SK-N-SH treated with all-trans-retinoic acid at 6 μM for 48 hours (cell line): ENCODE results near the gene FBXL13.
A peak's percentile ranks its signal among the peaks of the same experiment; 100 is the strongest.

Experiments
- ATAC-seq: fragments of 200-7000 bp; cut with Tn5 transposase; 3 replicates; pipeline ENCODE4 v1.9.1; 2020; ENCODE audit warnings: mild to moderate bottlenecking, moderate library complexity
- ARNTL ChIP-seq: fragments of 450-650 bp; formaldehyde crosslinking; IDR thresholded peaks from 2 replicates; pipeline ENCODE4 v1.5.0; 2020; ENCODE audit warnings: low read depth, mild to moderate bottlenecking, moderate library complexity, borderline replicate concordance
- BACH2 ChIP-seq: fragments of 250-450 bp; sonication (Bioruptor Pico); IDR thresholded peaks from 2 replicates; pipeline ENCODE4 v1.9.0; 2021; ENCODE audit warnings: mild to moderate bottlenecking, borderline replicate concordance
- CSDC2 ChIP-seq: fragments of 250-450 bp; sonication (Bioruptor Pico); IDR thresholded peaks from 2 replicates; pipeline ENCODE4 v1.5.0; 2020; ENCODE audit warnings: mild to moderate bottlenecking, moderate library complexity
- ESRRG ChIP-seq: fragments of 250-450 bp; sonication (Bioruptor Pico); IDR thresholded peaks from 2 replicates; pipeline ENCODE4 v1.6.1; 2021; ENCODE audit warnings: mild to moderate bottlenecking
- GLIS3 ChIP-seq: fragments of 250-450 bp; sonication (Bioruptor Pico); IDR thresholded peaks from 2 replicates; pipeline ENCODE4 v1.5.0; 2020; ENCODE audit warnings: mild to moderate bottlenecking, moderate library complexity
- ISL1 ChIP-seq: fragments of 250-450 bp; sonication (Bioruptor Pico); IDR thresholded peaks from 2 replicates; pipeline ENCODE4 v2.1.2; 2022; ENCODE audit warnings: mild to moderate bottlenecking, moderate library complexity
- OSR1 ChIP-seq: fragments of 250-450 bp; sonication (Bioruptor Pico); IDR thresholded peaks from 2 replicates; pipeline ENCODE4 v1.8.0; 2022; ENCODE audit warnings: moderate library complexity, mild to moderate bottlenecking, inconsistent platforms
- PPARA ChIP-seq: fragments of 250-450 bp; sonication (Bioruptor Pico); IDR thresholded peaks from 2 replicates; pipeline ENCODE4 v1.5.0; 2020; ENCODE audit warnings: mild to moderate bottlenecking, borderline replicate concordance
- RARB ChIP-seq: fragments of 250-450 bp; sonication (Bioruptor Pico); IDR thresholded peaks from 2 replicates; pipeline ENCODE4 v1.8.0; 2021; ENCODE audit warnings: mild to moderate bottlenecking, moderate library complexity
- SNAI2 ChIP-seq: fragments of 250-450 bp; sonication (Bioruptor Pico); IDR thresholded peaks from 2 replicates; pipeline ENCODE4 v1.5.0; 2020; ENCODE audit warnings: mild to moderate bottlenecking, moderate library complexity
- TCF4 ChIP-seq: fragments of 250-450 bp; sonication (Bioruptor Pico); IDR thresholded peaks from 2 replicates; pipeline ENCODE4 v1.8.0; 2021; ENCODE audit warnings: mild to moderate bottlenecking, moderate library complexity, borderline replicate concordance
- TOX ChIP-seq: fragments of 250-450 bp; sonication (Bioruptor Pico); IDR thresholded peaks from 2 replicates; pipeline ENCODE4 v1.8.0; 2021; ENCODE audit warnings: mild to moderate bottlenecking, moderate library complexity, borderline replicate concordance
- ZC3H10 ChIP-seq: fragments of 250-450 bp; sonication (Bioruptor Pico); IDR thresholded peaks from 2 replicates; pipeline ENCODE4 v1.5.1; 2021; ENCODE audit warnings: mild to moderate bottlenecking, moderate library complexity
- ZFP3 ChIP-seq: fragments of 250-450 bp; sonication (Bioruptor Pico); IDR thresholded peaks from 2 replicates; pipeline ENCODE4 v1.5.0; 2020; ENCODE audit warnings: mild to moderate bottlenecking, moderate library complexity
- ZFP30 ChIP-seq: fragments of 450-650 bp; formaldehyde crosslinking; IDR thresholded peaks from 2 replicates; pipeline ENCODE4 v1.5.0; 2022; ENCODE audit warnings: mild to moderate bottlenecking, moderate library complexity
- ZNF565 ChIP-seq: fragments of 450-650 bp; formaldehyde crosslinking; conservative IDR thresholded peaks from 2 replicates; pipeline ENCODE4 v1.5.0; 2020; ENCODE audit warnings: low read depth, mild to moderate bottlenecking, moderate library complexity
- ZNF70 ChIP-seq: fragments of 450-650 bp; formaldehyde crosslinking; IDR thresholded peaks from 2 replicates; pipeline ENCODE4 v1.5.0; 2020; ENCODE audit warnings: mild to moderate bottlenecking, moderate library complexity
- ZNF8 ChIP-seq: fragments of 450-650 bp; formaldehyde crosslinking; IDR thresholded peaks from 2 replicates; pipeline ENCODE4 v1.5.0; 2020; ENCODE audit warnings: mild to moderate bottlenecking, moderate library complexity
- TF ChIP-seq, protein P1 (sequence below): fragments of 250-450 bp; sonication (Bioruptor Pico); IDR thresholded peaks from 2 replicates; pipeline ENCODE4 v1.8.0; 2020; ENCODE audit warnings: mild to moderate bottlenecking, moderate library complexity, borderline replicate concordance
- TF ChIP-seq, protein P2 (sequence below): fragments of 250-450 bp; sonication (Bioruptor Pico); IDR thresholded peaks from 2 replicates; pipeline ENCODE4 v1.5.1; 2020; ENCODE audit warnings: low read depth, mild to moderate bottlenecking, moderate library complexity
- TF ChIP-seq, protein P3 (sequence below): fragments of 250-450 bp; sonication (Bioruptor Pico); IDR thresholded peaks from 2 replicates; pipeline ENCODE4 v1.5.0; 2020; ENCODE audit warnings: mild to moderate bottlenecking, moderate library complexity
- TF ChIP-seq, protein P4 (sequence below): fragments of 250-450 bp; sonication (Bioruptor Pico); IDR thresholded peaks from 2 replicates; pipeline ENCODE4 v1.5.1; 2021; ENCODE audit warnings: mild to moderate bottlenecking, moderate library complexity
- TF ChIP-seq, protein P5 (sequence below): fragments of 250-450 bp; sonication (Bioruptor Pico); IDR thresholded peaks from 2 replicates; pipeline ENCODE4 v1.8.0; 2021; ENCODE audit warnings: low read depth, mild to moderate bottlenecking, moderate library complexity, borderline replicate concordance

The FBXL13 gene

DNA sequence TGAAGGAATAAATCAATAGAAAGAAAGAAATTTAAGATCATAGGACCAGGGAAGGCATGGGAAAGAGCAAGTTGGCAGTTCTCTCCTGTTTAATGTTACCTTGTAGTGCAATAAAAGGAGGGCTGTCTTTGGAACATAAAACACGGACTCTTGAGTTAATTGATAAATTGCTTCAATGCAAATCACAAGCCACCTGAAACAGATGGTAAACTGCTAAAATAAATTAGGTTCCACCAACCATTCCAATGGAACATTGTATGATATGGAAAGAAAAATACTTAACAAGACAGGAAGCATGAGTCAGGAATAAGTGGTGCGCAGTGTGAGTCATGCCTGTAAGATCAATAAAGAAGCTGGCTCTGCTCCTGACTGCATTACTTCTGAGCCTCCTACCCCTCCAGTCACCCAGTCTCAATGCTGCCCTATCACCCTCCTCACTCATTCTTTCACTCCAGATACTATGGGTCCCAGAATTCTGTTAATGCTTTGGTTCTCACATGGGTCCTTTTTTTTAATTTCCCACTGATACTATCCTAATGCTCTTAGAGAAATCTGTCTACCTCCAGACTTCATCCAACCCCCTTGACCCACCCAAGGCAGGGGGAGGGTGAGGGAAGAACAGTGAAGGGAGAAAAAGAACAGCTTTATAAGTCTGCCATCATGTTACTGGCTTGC, 82.9 kb downstream of the FBXL13 start:
- TF ChIP-seq, protein P1, sequence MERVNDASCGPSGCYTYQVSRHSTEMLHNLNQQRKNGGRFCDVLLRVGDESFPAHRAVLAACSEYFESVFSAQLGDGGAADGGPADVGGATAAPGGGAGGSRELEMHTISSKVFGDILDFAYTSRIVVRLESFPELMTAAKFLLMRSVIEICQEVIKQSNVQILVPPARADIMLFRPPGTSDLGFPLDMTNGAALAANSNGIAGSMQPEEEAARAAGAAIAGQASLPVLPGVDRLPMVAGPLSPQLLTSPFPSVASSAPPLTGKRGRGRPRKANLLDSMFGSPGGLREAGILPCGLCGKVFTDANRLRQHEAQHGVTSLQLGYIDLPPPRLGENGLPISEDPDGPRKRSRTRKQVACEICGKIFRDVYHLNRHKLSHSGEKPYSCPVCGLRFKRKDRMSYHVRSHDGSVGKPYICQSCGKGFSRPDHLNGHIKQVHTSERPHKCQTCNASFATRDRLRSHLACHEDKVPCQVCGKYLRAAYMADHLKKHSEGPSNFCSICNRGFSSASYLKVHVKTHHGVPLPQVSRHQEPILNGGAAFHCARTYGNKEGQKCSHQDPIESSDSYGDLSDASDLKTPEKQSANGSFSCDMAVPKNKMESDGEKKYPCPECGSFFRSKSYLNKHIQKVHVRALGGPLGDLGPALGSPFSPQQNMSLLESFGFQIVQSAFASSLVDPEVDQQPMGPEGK, result peak; percentile 75; the same call in 1 of the 2 replicates
- TF ChIP-seq TCF4 (CRISPR knock-in tag) (no peak; the same call in 1 of the 2 replicates), ARNTL (CRISPR knock-in tag) (0 out of 2 replicates have a peak, but pooled peaks have one; percentile 12), ISL1 (CRISPR knock-in tag) (peak; percentile 96), TOX (CRISPR knock-in tag) (peak; percentile 90), ZC3H10 (peak; percentile 91), ZFP30 (CRISPR knock-in tag) (peak; percentile 24; the same call in 1 of the 2 replicates), ZFP3 (CRISPR knock-in tag) (peak; percentile 48; the same call in 1 of the 2 replicates), RARB (CRISPR knock-in tag) (no peak), SNAI2 (CRISPR knock-in tag) (no peak), CSDC2 (CRISPR knock-in tag) (no peak; the same call in 1 of the 2 replicates), ZNF8 (CRISPR knock-in tag) (0 out of 2 replicates have a peak, but pooled peaks have one; percentile 17), OSR1 (CRISPR knock-in tag) (no peak)
- TF ChIP-seq, protein P2, sequence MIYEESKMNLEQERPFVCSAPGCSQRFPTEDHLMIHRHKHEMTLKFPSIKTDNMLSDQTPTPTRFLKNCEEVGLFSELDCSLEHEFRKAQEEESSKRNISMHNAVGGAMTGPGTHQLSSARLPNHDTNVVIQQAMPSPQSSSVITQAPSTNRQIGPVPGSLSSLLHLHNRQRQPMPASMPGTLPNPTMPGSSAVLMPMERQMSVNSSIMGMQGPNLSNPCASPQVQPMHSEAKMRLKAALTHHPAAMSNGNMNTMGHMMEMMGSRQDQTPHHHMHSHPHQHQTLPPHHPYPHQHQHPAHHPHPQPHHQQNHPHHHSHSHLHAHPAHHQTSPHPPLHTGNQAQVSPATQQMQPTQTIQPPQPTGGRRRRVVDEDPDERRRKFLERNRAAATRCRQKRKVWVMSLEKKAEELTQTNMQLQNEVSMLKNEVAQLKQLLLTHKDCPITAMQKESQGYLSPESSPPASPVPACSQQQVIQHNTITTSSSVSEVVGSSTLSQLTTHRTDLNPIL (CRISPR knock-in tag), result peak; percentile 84
- TF ChIP-seq, protein P3, sequence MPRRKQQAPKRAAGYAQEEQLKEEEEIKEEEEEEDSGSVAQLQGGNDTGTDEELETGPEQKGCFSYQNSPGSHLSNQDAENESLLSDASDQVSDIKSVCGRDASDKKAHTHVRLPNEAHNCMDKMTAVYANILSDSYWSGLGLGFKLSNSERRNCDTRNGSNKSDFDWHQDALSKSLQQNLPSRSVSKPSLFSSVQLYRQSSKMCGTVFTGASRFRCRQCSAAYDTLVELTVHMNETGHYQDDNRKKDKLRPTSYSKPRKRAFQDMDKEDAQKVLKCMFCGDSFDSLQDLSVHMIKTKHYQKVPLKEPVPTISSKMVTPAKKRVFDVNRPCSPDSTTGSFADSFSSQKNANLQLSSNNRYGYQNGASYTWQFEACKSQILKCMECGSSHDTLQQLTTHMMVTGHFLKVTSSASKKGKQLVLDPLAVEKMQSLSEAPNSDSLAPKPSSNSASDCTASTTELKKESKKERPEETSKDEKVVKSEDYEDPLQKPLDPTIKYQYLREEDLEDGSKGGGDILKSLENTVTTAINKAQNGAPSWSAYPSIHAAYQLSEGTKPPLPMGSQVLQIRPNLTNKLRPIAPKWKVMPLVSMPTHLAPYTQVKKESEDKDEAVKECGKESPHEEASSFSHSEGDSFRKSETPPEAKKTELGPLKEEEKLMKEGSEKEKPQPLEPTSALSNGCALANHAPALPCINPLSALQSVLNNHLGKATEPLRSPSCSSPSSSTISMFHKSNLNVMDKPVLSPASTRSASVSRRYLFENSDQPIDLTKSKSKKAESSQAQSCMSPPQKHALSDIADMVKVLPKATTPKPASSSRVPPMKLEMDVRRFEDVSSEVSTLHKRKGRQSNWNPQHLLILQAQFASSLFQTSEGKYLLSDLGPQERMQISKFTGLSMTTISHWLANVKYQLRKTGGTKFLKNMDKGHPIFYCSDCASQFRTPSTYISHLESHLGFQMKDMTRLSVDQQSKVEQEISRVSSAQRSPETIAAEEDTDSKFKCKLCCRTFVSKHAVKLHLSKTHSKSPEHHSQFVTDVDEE (CRISPR knock-in tag), result no peak
- TF ChIP-seq, protein P4, sequence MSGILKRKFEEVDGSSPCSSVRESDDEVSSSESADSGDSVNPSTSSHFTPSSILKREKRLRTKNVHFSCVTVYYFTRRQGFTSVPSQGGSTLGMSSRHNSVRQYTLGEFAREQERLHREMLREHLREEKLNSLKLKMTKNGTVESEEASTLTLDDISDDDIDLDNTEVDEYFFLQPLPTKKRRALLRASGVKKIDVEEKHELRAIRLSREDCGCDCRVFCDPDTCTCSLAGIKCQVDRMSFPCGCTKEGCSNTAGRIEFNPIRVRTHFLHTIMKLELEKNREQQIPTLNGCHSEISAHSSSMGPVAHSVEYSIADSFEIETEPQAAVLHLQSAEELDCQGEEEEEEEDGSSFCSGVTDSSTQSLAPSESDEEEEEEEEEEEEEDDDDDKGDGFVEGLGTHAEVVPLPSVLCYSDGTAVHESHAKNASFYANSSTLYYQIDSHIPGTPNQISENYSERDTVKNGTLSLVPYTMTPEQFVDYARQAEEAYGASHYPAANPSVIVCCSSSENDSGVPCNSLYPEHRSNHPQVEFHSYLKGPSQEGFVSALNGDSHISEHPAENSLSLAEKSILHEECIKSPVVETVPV (CRISPR knock-in tag), result peak; percentile 60; the same call in 1 of the 2 replicates
- TF ChIP-seq, protein P5, sequence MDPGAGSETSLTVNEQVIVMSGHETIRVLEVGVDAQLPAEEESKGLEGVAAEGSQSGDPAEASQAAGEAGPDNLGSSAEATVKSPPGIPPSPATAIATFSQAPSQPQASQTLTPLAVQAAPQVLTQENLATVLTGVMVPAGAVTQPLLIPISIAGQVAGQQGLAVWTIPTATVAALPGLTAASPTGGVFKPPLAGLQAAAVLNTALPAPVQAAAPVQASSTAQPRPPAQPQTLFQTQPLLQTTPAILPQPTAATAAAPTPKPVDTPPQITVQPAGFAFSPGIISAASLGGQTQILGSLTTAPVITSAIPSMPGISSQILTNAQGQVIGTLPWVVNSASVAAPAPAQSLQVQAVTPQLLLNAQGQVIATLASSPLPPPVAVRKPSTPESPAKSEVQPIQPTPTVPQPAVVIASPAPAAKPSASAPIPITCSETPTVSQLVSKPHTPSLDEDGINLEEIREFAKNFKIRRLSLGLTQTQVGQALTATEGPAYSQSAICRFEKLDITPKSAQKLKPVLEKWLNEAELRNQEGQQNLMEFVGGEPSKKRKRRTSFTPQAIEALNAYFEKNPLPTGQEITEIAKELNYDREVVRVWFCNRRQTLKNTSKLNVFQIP (CRISPR knock-in tag), result peak; percentile 86; the same call in 1 of the 2 replicates
- ATAC-seq, result peak; percentile 95

DNA sequence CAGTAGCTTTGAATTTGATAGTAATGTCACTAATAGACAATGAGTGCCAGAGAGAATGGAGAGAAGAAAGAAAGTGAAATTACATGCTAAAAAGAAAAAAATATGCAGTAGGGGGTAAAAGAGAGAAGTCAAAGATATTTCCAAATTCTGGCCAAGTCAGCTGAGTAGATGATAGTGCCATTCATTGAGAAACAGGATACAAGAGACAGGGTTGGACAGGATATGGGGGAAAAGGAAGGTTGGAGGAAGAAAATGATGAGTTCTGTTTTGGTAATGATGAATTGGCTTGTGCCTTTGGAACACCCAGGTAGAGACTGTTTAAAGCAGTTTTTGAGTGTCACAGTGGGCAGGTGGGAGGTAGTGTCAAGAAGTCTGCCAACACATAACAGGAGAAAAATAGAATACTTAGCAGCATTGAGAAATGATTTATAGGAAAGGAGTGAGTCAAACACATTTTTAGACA, 83.5 kb downstream of the FBXL13 start:
- peak; percentile 24 for ATAC-seq
- TF ChIP-seq ESRRG (CRISPR knock-in tag) (no peak), TOX (CRISPR knock-in tag) (no peak), ZNF8 (CRISPR knock-in tag) (no peak), ZNF565 (CRISPR knock-in tag) (no peak), ISL1 (CRISPR knock-in tag) (no peak), TCF4 (CRISPR knock-in tag) (no peak), SNAI2 (CRISPR knock-in tag) (no peak), RARB (CRISPR knock-in tag) (no peak), ZNF70 (CRISPR knock-in tag) (no peak), PPARA (CRISPR knock-in tag) (no peak), GLIS3 (CRISPR knock-in tag) (no peak), CSDC2 (CRISPR knock-in tag) (no peak), BACH2 (CRISPR knock-in tag) (no peak), ZFP30 (CRISPR knock-in tag) (no peak), OSR1 (CRISPR knock-in tag) (no peak), ZC3H10 (no peak)
- TF ChIP-seq, protein P1, result no peak
- TF ChIP-seq, protein P3 (CRISPR knock-in tag), result no peak
